OCI-LY7 (cell line): Measurements from ENCODE around the gene NUTF2. TPM values are rescaled to one million over a fixed set of nuclear protein-coding genes. Genes with fewer than 3 reads are reported as not detected.

Experiments used
- BruUV-seq: library from RNA; stranded (reverse); fragments of 400-500 nt; replicated peaks from 2 replicates; lab custom pipeline; 2021; lab: Mats Ljungman, UMichigan
- CTCF ChIA-PET: fragments of 300-600 bp; sonication (Branson Sonifier 250); formaldehyde crosslinking; loops from one replicate; lab custom pipeline; 2022; ENCODE audit warnings: antibody characterized with exemption; ENCODE audit not compliant: unreplicated experiment; lab: Charles Lee
- POLR2A ChIA-PET: fragments of 300-600 bp; sonication (Branson Sonifier 250); formaldehyde crosslinking; loops from one replicate; lab custom pipeline; 2022; ENCODE audit warnings: antibody characterized with exemption; lab: Charles Lee
- DNase-seq: peaks from one replicate; pipeline ENCODE4 v3.0.0-alpha.2; 2015; ENCODE audit warnings: low spot score
- H2AFZ ChIP-seq: fragments of 200-600 bp; sonication (generic), shearing (Covaris generic); 2 replicates; pipeline ENCODE4 v1.6.1; 2014; ENCODE audit warnings: mild to moderate bottlenecking, antibody characterized with exemption, low read length, moderate library complexity
- H3K27ac ChIP-seq: fragments of 200-600 bp; sonication (generic); 2 replicates; pipeline ENCODE4 v1.5.1; 2014; ENCODE audit warnings: mixed run types, low read depth, mild to moderate bottlenecking, moderate library complexity, low read length, inconsistent platforms; ENCODE audit not compliant: poor library complexity, severe bottlenecking
- H3K36me3 ChIP-seq: fragments of 200-600 bp; sonication (generic); 2 replicates; pipeline ENCODE4 v1.6.1; 2014; ENCODE audit warnings: mild to moderate bottlenecking, antibody characterized with exemption, low read length, moderate library complexity, mixed read lengths; ENCODE audit not compliant: insufficient read depth
- H3K4me1 ChIP-seq: fragments of 200-600 bp; sonication (generic); 2 replicates; pipeline ENCODE4 v1.5.1; 2014; ENCODE audit warnings: mild to moderate bottlenecking, low read length; ENCODE audit not compliant: insufficient read depth, poor library complexity, severe bottlenecking
- H3K4me2 ChIP-seq: fragments of 200-600 bp; sonication (generic); 2 replicates; pipeline ENCODE4 v1.6.1; 2014; ENCODE audit warnings: mild to moderate bottlenecking, low read length
- H3K4me3 ChIP-seq: fragments of 200-600 bp; sonication (generic); 2 replicates; pipeline ENCODE4 v1.5.1; 2014; ENCODE audit warnings: mild to moderate bottlenecking, low read depth, low read length; ENCODE audit not compliant: poor library complexity, severe bottlenecking
- H3K79me2 ChIP-seq: fragments of 200-600 bp; sonication (generic); 2 replicates; pipeline ENCODE4 v1.6.1; 2016; ENCODE audit warnings: low read depth, mild to moderate bottlenecking, low read length, moderate library complexity, mixed read lengths; ENCODE audit not compliant: insufficient read depth
- H3K9me2 ChIP-seq: fragments of 200-600 bp; sonication (generic); 2 replicates; pipeline ENCODE4 v1.6.1; 2016; ENCODE audit warnings: mild to moderate bottlenecking, low read length, mixed read lengths; ENCODE audit not compliant: insufficient read depth
- H3K9me3 ChIP-seq: fragments of 200-600 bp; sonication (generic); 2 replicates; pipeline ENCODE4 v1.6.1; 2014; ENCODE audit warnings: mild to moderate bottlenecking, mixed run types, low read length, mixed read lengths
- H4K20me1 ChIP-seq: fragments of 200-600 bp; sonication (generic); 2 replicates; pipeline ENCODE4 v1.6.1; 2014; ENCODE audit warnings: mild to moderate bottlenecking, antibody characterized with exemption, low read length, moderate library complexity, mixed read lengths; ENCODE audit not compliant: insufficient read depth
- EZH2phosphoT487 ChIP-seq: fragments of 200-600 bp; sonication (generic); IDR thresholded peaks from 2 replicates; pipeline ENCODE4 v1.6.1; 2018; ENCODE audit warnings: low read depth, borderline replicate concordance, mild to moderate bottlenecking, mixed run types, antibody characterized with exemption, low read length, moderate library complexity, mixed read lengths
- intact Hi-C: fragments of 100-400 bp; cut with micrococcal nuclease; formaldehyde crosslinking; loops from one replicate; pipeline ENCODE4 v1.10.0; 2022; ENCODE audit not compliant: unreplicated experiment
- total RNA-seq, 2 experiments: library from RNA; depleted of rRNA in 1 of 2; stranded (reverse); fragments of >200 nt in 1 of 2; shearing (Covaris generic) in 1 of 2; gene quantifications; 2 replicates each; pipeline ENCODE4 v1.2.3, GENCODE V29; 2014 to 2022
- TF ChIP-seq, protein P1 (sequence below): fragments of 200-600 bp; sonication (generic); conservative IDR thresholded peaks from 2 replicates; pipeline ENCODE4 v1.5.1; 2014; ENCODE audit warnings: mild to moderate bottlenecking, antibody characterized with exemption, low read length, moderate library complexity, mixed read lengths

NUTF2 gene
- total RNA-seq, 2 experiments from 2014 or later: 143 to 187 TPM

DNA sequence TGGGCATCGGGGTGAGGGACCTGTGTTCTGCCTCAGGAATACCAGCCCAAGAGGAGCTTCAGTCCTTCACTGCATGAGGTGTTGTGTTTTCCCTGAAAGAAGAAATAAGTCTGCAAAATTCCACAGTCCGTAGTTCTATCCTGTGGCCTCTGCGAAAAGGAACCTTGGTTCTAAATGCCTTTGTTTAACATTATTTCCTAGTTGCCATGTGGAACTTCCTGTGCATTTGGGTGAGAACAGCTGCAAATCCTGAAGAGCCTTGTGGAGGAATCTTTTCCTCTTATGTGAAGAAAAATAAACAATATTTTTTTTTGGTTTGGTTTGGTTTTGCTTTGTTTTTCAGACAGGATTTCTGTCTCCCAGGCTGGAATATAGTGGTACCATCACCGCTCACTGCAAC, 56.1 kb downstream of the NUTF2 start:
- H3K9me2 ChIP-seq: no peaks in the 10 kb centered on the region
- CTCF ChIA-PET: no interaction called here
- no peaks in the 10 kb centered on the region for H3K4me1 ChIP-seq
- H3K36me3 ChIP-seq: no peaks in the 10 kb centered on the region
- no peaks in the 10 kb centered on the region for H4K20me1 ChIP-seq
- no peak overlapping the region for H3K4me3 ChIP-seq
- H3K9me3 ChIP-seq: no peaks in the 10 kb centered on the region
- POLR2A ChIA-PET: no interaction called here
- no peak overlapping the region for H2AFZ ChIP-seq
- no peak for DNase-seq
- H3K4me2 ChIP-seq: no peak overlapping the region
- no peak overlapping the region for H3K27ac ChIP-seq
- no peaks in the 10 kb centered on the region for H3K79me2 ChIP-seq
- no TSS peak for BruUV-seq
- intact Hi-C loops: no loop called here
- TF ChIP-seq, protein P1, sequence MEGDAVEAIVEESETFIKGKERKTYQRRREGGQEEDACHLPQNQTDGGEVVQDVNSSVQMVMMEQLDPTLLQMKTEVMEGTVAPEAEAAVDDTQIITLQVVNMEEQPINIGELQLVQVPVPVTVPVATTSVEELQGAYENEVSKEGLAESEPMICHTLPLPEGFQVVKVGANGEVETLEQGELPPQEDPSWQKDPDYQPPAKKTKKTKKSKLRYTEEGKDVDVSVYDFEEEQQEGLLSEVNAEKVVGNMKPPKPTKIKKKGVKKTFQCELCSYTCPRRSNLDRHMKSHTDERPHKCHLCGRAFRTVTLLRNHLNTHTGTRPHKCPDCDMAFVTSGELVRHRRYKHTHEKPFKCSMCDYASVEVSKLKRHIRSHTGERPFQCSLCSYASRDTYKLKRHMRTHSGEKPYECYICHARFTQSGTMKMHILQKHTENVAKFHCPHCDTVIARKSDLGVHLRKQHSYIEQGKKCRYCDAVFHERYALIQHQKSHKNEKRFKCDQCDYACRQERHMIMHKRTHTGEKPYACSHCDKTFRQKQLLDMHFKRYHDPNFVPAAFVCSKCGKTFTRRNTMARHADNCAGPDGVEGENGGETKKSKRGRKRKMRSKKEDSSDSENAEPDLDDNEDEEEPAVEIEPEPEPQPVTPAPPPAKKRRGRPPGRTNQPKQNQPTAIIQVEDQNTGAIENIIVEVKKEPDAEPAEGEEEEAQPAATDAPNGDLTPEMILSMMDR: no peak
- no peak for TF ChIP-seq EZH2phosphoT487

DNA sequence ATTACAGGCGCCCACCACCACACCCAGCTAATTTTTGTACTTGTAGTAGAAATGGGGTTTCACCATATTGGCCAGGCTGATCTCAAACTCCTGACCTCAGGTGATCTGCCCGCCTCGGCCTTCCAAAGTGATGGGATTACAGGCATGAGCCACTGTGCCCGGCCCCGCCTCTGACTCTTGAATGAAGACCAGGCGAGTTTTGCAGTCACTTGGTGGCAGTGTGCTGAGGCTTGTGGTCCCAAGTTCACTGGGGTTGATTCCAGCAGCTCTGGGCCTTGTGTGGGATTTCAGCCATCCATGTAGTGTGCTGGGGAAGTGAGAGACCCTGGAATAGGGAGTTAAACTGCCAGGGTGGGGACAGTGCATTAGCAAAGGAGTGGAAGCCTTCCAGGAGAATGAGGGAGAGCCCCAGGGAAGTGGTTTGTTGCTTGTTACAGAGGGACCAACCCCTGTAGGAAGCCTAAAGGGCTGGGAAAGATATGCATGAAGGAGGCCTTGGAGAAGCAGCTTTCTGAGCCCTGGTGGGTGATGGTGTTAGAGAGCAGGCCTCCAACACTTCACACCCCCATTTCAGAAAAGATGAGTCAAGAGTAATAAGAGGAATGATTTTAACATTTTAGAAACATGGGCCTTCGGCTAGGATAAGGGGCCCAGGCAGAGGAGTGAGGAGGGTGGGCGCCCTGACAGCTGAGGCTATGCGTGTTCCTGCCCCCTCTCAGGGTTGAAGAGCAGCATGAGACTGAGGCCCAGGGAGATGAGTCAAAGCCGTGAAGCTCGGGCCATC, 60.9 kb downstream of the NUTF2 start:
- Histone ChIP-seq H3K4me2 (no peak overlapping the region), H3K27ac (no peak overlapping the region), H2AFZ (no peak overlapping the region), H3K9me3 (no peaks in the 10 kb centered on the region), H3K9me2 (no peaks in the 10 kb centered on the region), H3K4me1 (peaks cover 5% of the 10 kb centered on the region), H3K36me3 (peaks cover 12% of the 10 kb centered on the region; the same call in 1 of the 2 replicates), H4K20me1 (no peaks in the 10 kb centered on the region), H3K4me3 (no peak overlapping the region), H3K79me2 (no peaks in the 10 kb centered on the region)
- no peak for TF ChIP-seq EZH2phosphoT487
- TF ChIP-seq, protein P1: no peak
- ChIA-PET CTCF (no interaction called here), POLR2A (interaction anchor here (0.6 kb wide), 1 partner anchor 783 kb away, joined by 3 read pairs; no protein-coding TSS in a partner anchor)
- no TSS peak for BruUV-seq
- no peak for DNase-seq
- intact Hi-C loops: no loop called here

DNA sequence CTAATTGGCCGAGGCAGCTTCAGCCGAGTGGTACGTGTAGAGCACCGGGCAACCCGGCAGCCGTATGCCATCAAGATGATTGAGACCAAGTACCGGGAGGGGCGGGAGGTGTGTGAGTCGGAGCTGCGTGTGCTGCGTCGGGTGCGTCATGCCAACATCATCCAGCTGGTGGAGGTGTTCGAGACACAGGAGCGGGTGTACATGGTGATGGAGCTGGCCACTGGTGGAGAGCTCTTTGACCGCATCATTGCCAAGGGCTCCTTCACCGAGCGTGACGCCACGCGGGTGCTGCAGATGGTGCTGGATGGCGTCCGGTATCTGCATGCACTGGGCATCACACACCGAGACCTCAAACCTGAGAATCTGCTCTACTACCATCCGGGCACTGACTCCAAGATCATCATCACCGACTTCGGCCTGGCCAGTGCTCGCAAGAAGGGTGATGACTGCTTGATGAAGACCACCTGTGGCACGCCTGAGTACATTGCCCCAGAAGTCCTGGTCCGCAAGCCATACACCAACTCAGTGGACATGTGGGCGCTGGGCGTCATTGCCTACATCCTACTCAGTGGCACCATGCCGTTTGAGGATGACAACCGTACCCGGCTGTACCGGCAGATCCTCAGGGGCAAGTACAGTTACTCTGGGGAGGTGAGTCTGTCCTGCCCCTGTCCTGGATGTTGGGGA, 62.5 kb downstream of the NUTF2 start:
- CTCF ChIA-PET: no interaction called here
- intact Hi-C loops: no loop called here

More for the DNA sequence above, 62.5 kb downstream of the NUTF2 start:
- no peak for TF ChIP-seq EZH2phosphoT487
- no peaks in the 10 kb centered on the region for H3K79me2 ChIP-seq
- DNase-seq: no peak
- H3K9me2 ChIP-seq: no peaks in the 10 kb centered on the region
- no peaks in the 10 kb centered on the region for H3K9me3 ChIP-seq
- H3K36me3 ChIP-seq: peaks cover 12% of the 10 kb centered on the region; the same call in 1 of the 2 replicates
- no peak overlapping the region for H3K27ac ChIP-seq
- H3K4me2 ChIP-seq: no peak overlapping the region
- POLR2A ChIA-PET: no interaction called here
- no peaks in the 10 kb centered on the region for H4K20me1 ChIP-seq
- H2AFZ ChIP-seq: no peak overlapping the region
- peaks cover 5% of the 10 kb centered on the region for H3K4me1 ChIP-seq
- no peak overlapping the region for H3K4me3 ChIP-seq
- BruUV-seq: TSS peak; percentile 53
